ENCODE data around the gene IER5L.

Gene IER5L

DNA sequence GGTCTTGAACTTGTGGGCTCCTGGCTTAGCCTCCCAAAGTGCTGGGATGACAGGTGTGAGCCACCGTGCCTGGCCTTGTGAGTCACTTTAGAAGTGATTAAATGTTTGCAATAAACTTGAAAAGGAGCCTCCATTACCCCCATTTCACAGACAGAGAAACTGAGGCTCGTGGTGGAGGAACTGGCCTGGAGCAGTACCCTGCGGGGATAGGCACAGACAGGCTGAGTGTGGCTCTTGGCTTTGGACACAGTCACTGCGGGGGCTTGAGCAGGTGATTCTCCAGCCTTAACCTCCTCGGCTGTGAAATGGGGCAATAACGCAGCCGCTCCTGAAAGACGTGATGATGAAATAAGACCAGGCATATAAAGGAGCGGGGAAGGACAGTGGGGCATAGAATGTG is 40.9 kb upstream of the IER5L start:
- H3K27me3 ChIP-seq: no peaks in the 10 kb centered on the region
- H3K4me3 ChIP-seq: no peak overlapping the region
- TF ChIP-seq, protein P1, sequence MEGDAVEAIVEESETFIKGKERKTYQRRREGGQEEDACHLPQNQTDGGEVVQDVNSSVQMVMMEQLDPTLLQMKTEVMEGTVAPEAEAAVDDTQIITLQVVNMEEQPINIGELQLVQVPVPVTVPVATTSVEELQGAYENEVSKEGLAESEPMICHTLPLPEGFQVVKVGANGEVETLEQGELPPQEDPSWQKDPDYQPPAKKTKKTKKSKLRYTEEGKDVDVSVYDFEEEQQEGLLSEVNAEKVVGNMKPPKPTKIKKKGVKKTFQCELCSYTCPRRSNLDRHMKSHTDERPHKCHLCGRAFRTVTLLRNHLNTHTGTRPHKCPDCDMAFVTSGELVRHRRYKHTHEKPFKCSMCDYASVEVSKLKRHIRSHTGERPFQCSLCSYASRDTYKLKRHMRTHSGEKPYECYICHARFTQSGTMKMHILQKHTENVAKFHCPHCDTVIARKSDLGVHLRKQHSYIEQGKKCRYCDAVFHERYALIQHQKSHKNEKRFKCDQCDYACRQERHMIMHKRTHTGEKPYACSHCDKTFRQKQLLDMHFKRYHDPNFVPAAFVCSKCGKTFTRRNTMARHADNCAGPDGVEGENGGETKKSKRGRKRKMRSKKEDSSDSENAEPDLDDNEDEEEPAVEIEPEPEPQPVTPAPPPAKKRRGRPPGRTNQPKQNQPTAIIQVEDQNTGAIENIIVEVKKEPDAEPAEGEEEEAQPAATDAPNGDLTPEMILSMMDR (IDR thresholded peaks at IDR 0.05): no peak
- no peaks in the 10 kb centered on the region for H3K9me3 ChIP-seq
- H3K4me1 ChIP-seq: peaks cover 0 to 6% (median 3%) of the 10 kb centered on the region in 4 donors
- H3K27ac ChIP-seq: no peak overlapping the region
- DNase-seq: no peak
- intact Hi-C loops (cut with DNase I; ENCODE audit: low total_unique reads): no loop called here
- no peaks in the 10 kb centered on the region for H3K36me3 ChIP-seq

DNA sequence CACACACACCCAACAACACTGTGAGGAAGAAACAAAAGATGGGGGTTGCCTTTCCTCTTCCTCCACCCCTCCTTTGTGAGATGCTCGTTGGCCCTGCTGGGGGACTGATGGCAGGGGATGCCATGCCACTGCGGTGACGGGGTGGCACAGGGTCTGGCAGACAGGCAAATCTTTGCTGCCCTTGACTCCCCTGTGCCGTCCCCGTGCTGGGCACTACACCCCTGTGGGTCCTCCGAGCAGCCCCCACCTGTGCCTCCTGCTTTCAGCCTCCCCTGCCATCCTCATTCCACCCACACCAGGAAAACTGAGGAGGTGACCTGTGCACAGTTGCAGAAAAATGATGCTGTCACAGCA is 40.2 kb upstream of the IER5L start:
- intact Hi-C loops (cut with DNase I; ENCODE audit: low total_unique reads): no loop called here
- TF ChIP-seq, protein P1 (IDR thresholded peaks at IDR 0.05): no peak
- Histone ChIP-seq H3K4me1 (peaks cover 0 to 6% (median 3%) of the 10 kb centered on the region in 4 donors), H3K4me3 (no peak overlapping the region), H3K36me3 (no peaks in the 10 kb centered on the region), H3K27ac (no peak overlapping the region), H3K9me3 (no peaks in the 10 kb centered on the region), H3K27me3 (no peaks in the 10 kb centered on the region)
- no peak for DNase-seq

DNA sequence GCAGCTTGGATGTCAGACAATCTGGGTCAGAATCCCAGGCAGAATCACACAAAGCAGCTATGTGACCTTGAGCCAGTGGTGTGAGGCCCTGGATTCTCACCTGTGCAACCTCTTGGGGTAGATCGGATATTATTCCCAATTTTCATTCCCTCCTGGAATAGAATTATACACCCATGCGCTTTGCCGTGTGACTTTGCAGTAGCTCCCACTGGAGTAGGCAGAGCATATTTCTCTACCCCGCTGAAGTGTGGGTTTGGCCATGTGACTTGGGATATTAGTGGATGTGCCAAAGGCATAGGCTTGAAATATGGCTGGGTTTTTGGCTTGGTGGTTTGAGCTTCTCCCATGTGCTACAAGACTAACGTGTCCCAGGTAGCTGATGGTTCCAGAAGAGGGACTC is 35.5 kb upstream of the IER5L start:
- H3K4me3 ChIP-seq: no peak overlapping the region
- intact Hi-C loops (cut with DNase I; ENCODE audit: low total_unique reads): no loop called here
- H3K36me3 ChIP-seq: no peaks in the 10 kb centered on the region
- H3K4me1 ChIP-seq: peaks cover 0 to 6% (median 3%) of the 10 kb centered on the region in 4 donors
- no peaks in the 10 kb centered on the region for H3K27me3 ChIP-seq
- DNase-seq: no peak
- H3K27ac ChIP-seq: no peak overlapping the region
- TF ChIP-seq, protein P1 (IDR thresholded peaks at IDR 0.05): no peak
- no peaks in the 10 kb centered on the region for H3K9me3 ChIP-seq

DNA sequence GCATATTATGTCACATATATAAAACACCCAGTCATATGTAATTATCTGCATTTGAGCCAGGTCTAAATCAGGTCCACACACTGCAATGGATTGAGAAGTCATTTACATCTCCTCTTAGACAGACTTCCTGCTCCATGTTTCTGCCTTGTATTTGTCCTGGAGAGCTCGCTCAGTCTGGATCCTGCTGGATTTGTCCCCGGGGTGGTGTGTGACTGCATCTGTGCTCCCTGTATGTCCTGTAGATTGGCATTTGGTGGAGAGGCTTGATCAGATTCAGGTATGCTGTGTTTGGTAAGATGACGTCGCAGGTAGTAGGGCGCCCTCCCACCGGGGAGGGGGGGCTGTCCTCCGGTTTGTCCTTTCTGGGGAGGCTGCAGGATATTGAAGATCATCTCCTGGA is 33.6 kb upstream of the IER5L start:
- TF ChIP-seq, protein P1 (IDR thresholded peaks at IDR 0.05): no peak
- Histone ChIP-seq H3K4me1 (no peaks in the 10 kb centered on the region), H3K36me3 (no peaks in the 10 kb centered on the region), H3K9me3 (no peaks in the 10 kb centered on the region), H3K27ac (no peak overlapping the region), H3K4me3 (no peak overlapping the region), H3K27me3 (no peaks in the 10 kb centered on the region)
- intact Hi-C loops (cut with DNase I; ENCODE audit: low total_unique reads): no loop called here
- no peak for DNase-seq

DNA sequence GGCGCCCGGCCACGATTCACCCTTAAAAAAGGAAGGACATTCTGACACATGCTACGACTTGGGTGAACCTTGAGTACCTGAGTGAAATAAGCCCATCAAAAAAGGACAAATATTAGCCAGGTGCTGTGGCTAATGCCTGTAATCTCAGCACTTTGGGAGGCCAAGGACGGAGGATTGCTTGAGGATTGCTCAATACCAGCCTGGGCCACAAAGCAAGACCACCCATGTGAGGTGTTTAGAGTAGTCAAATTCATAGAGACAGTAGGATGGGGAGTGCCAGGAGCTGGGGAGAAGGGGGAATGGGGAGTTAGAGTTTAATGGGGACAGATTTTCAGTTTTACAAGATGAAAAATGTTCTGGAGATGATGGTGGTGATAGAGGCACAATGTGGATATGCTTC is 32.1 kb upstream of the IER5L start:
- H3K4me3 ChIP-seq: no peak overlapping the region
- no peaks in the 10 kb centered on the region for H3K36me3 ChIP-seq
- intact Hi-C loops (cut with DNase I; ENCODE audit: low total_unique reads): no loop called here
- no peak for DNase-seq
- no peaks in the 10 kb centered on the region for H3K4me1 ChIP-seq
- TF ChIP-seq, protein P1 (IDR thresholded peaks at IDR 0.05): no peak
- H3K9me3 ChIP-seq: no peaks in the 10 kb centered on the region
- no peak overlapping the region for H3K27ac ChIP-seq
- no peaks in the 10 kb centered on the region for H3K27me3 ChIP-seq

DNA sequence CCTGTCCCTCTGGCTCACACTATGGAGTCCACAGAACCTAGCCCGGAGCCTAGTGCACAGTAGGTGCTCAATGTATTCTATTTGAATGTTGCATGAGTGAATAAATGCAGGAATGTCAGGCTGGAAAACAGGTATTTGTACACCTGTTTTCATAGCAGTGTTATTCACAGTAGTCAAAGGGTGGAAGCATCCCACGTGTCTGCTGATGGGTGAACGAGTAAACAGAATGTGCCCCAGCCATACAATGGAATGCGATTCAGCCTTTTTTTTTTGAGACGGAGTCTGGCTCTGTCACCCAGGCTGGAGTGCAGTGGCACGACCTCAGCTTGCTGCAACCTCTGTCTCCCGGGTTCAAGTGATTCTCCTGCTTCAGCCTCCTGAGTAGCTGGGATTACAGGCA is 31.5 kb upstream of the IER5L start:
- intact Hi-C loops (cut with DNase I; ENCODE audit: low total_unique reads): loop anchor here (10.0 kb wide), 1 partner anchor 45 kb away; no protein-coding TSS in a partner anchor
- TF ChIP-seq, protein P1 (IDR thresholded peaks at IDR 0.05): no peak
- Histone ChIP-seq H3K27me3 (no peaks in the 10 kb centered on the region), H3K9me3 (no peaks in the 10 kb centered on the region), H3K27ac (no peak overlapping the region), H3K36me3 (no peaks in the 10 kb centered on the region), H3K4me1 (no peaks in the 10 kb centered on the region), H3K4me3 (no peak overlapping the region)
- no peak for DNase-seq
